GM23248 (cell line): ENCODE data around the gene GFOD1.

ENCODE experiments used
- EZH2 ChIP-seq: fragments of 200-600 bp; sonication (generic); IDR thresholded peaks from 2 replicates; pipeline ENCODE4 v1.6.1; 2018; ENCODE audit warnings: antibody characterized with exemption, mild to moderate bottlenecking; ENCODE audit not compliant: insufficient read depth, poor library complexity, severe bottlenecking
- EZH2phosphoT487 ChIP-seq: fragments of 200-600 bp; sonication (generic); IDR thresholded peaks from 2 replicates; pipeline ENCODE4 v1.6.1; 2018; ENCODE audit warnings: antibody characterized with exemption, moderate library complexity, mild to moderate bottlenecking, low read depth; ENCODE audit not compliant: insufficient read depth

GRCh38 chr6:13487122-13488014 lies at the start of gene GFOD1:
- TF ChIP-seq EZH2phosphoT487 (no peak), EZH2 (no peak)
